HCT116 (cell line): ENCODE measurements around the gene AP1M1. TPM values are rescaled to one million over a fixed set of nuclear protein-coding genes. Genes with fewer than 3 reads are reported as not detected.

Experiments used
- ATAC-seq: fragments of 200-7000 bp; cut with Tn5 transposase; 2 replicates; pipeline ENCODE4 v1.9.1; 2020; ENCODE audit warnings: mild to moderate bottlenecking, moderate library complexity
- BruUV-seq: library from RNA; stranded (reverse); fragments of 400-500 nt; replicated peaks from 2 replicates; lab custom pipeline; 2021; lab: Mats Ljungman, UMichigan
- CTCF ChIA-PET: fragments of 300-600 bp; sonication (Branson Sonifier 250); formaldehyde crosslinking; loops from one replicate; lab custom pipeline; 2021; ENCODE audit warnings: antibody characterized with exemption; lab: Charles Lee
- POLR2A ChIA-PET: fragments of 300-600, 350-600 bp; sonication (Branson Sonifier 250); formaldehyde crosslinking; loops from one replicate; lab custom pipeline; 2021; ENCODE audit warnings: antibody characterized with exemption; lab: Charles Lee
- RAD21 ChIA-PET, 2 experiments: fragments of 300-600 bp; sonication (Branson Sonifier 250); formaldehyde crosslinking; loops; one replicate each; lab custom pipeline; 2023; ENCODE audit warnings: low total read pairs in 2 of 2; ENCODE audit not compliant: uncharacterized antibody in 2 of 2, unreplicated experiment in 2 of 2, low non-redundant PET in 1 of 2; lab: Charles Lee
- DNase-seq: peaks from one replicate; pipeline ENCODE4 v3.0.0-alpha.2; 2010; ENCODE audit warnings: low read depth, low spot score
- H2AFZ ChIP-seq: fragments of 200-600 bp; shearing (Covaris generic), sonication (generic); 2 replicates; pipeline ENCODE4 v1.6.1; 2017; ENCODE audit warnings: low read depth, mixed run types, mixed read lengths, antibody characterized with exemption, low read length; ENCODE audit not compliant: poor library complexity, severe bottlenecking
- H3K27ac ChIP-seq: 2 replicates; pipeline ENCODE4 v1.5.1; 2012; ENCODE audit warnings: low read depth, low read length
- H3K27me3 ChIP-seq: fragments of 200-600 bp; sonication (generic); 2 replicates; pipeline ENCODE4 v1.6.1; 2016; ENCODE audit warnings: mixed run types, low read length, mixed read lengths; ENCODE audit not compliant: insufficient read depth
- H3K36me3 ChIP-seq, 2 experiments: fragments of 200-500 bp in 1 of 2; fragments of 200-600 bp in 1 of 2; sonication (Bioruptor generic) in 1 of 2; sonication (generic) in 1 of 2; 2 replicates each; pipeline versions ENCODE4 v1.5.1 to v1.6.1; 2014 to 2016; ENCODE audit warnings: low read length in 2 of 2, inconsistent platforms in 1 of 2, mixed read lengths in 1 of 2, mixed run types in 1 of 2; ENCODE audit not compliant: insufficient read depth in 2 of 2, control insufficient read depth in 1 of 2
- H3K4me1 ChIP-seq, 2 experiments: fragments of 200-600 bp in 1 of 2; sonication (generic) in 1 of 2; 2 replicates each; pipeline versions ENCODE4 v1.5.1 to v1.6.1; 2012 to 2017; ENCODE audit warnings: low read length in 2 of 2, inconsistent platforms in 1 of 2, mild to moderate bottlenecking in 1 of 2, mixed read lengths in 1 of 2, mixed run types in 1 of 2, moderate library complexity in 1 of 2; ENCODE audit not compliant: insufficient read depth in 2 of 2, control insufficient read depth in 1 of 2
- H3K4me2 ChIP-seq: fragments of 200-600 bp; sonication (generic); 2 replicates; pipeline ENCODE4 v1.6.1; 2017; ENCODE audit warnings: mixed run types, low read length, mixed read lengths
- H3K4me3 ChIP-seq, 2 experiments: fragments of 200-600 bp in 1 of 2; sonication (generic) in 1 of 2; replicated peaks in 1 of 2; 2 replicates each; pipeline ENCODE4 v1.5.1; 2011 to 2016; ENCODE audit warnings: low read length in 2 of 2, control low read depth in 1 of 2, low read depth in 1 of 2, mild to moderate bottlenecking in 1 of 2, mixed read lengths in 1 of 2, mixed run types in 1 of 2
- H3K79me2 ChIP-seq: fragments of 200-600 bp; sonication (generic); 2 replicates; pipeline ENCODE4 v1.6.1; 2017; ENCODE audit warnings: mild to moderate bottlenecking, mixed run types, low read length, moderate library complexity, mixed read lengths; ENCODE audit not compliant: insufficient read depth
- H3K9ac ChIP-seq: fragments of 200-600 bp; sonication (generic); 2 replicates; pipeline ENCODE4 v1.6.1; 2016; ENCODE audit warnings: low read length, mixed read lengths
- H3K9me2 ChIP-seq: fragments of 200-600 bp; sonication (generic), shearing (Covaris generic); 2 replicates; pipeline ENCODE4 v1.6.1; 2017; ENCODE audit warnings: mixed run types, mild to moderate bottlenecking, moderate library complexity; ENCODE audit not compliant: insufficient read depth
- H3K9me3 ChIP-seq, 2 experiments: fragments of 200-500 bp in 1 of 2; fragments of 200-600 bp in 1 of 2; sonication (Bioruptor generic) in 1 of 2; sonication (generic) in 1 of 2; 2 replicates each; pipeline ENCODE4 v1.6.1; 2014 to 2017; ENCODE audit warnings: low read length in 2 of 2, mixed read lengths in 2 of 2, inconsistent platforms in 1 of 2, low read depth in 1 of 2, mild to moderate bottlenecking in 1 of 2, mixed run types in 1 of 2, moderate library complexity in 1 of 2; ENCODE audit not compliant: control insufficient read depth in 1 of 2, insufficient read depth in 1 of 2
- H4K20me1 ChIP-seq: fragments of 200-600 bp; sonication (generic), shearing (Covaris generic); 2 replicates; pipeline ENCODE4 v1.6.1; 2017; ENCODE audit warnings: mixed run types, mild to moderate bottlenecking, moderate library complexity; ENCODE audit not compliant: insufficient read depth
- ATF3 ChIP-seq: IDR thresholded peaks from 2 replicates; pipeline ENCODE4 v1.6.1; 2012
- CEBPB ChIP-seq: IDR thresholded peaks from 2 replicates; pipeline ENCODE4 v1.6.1; 2012; ENCODE audit warnings: low read depth
- CTCF ChIP-seq, 3 experiments: fragments of 200-600 bp in 1 of 3; sonication (generic) in 1 of 3; IDR thresholded peaks in 2 of 3; conservative IDR thresholded peaks in 1 of 3; 2 replicates each; pipeline ENCODE4 v1.5.1; 2012 to 2017; ENCODE audit warnings: low read depth in 2 of 3, low read length in 2 of 3, antibody characterized with exemption in 1 of 3, borderline replicate concordance in 1 of 3, control low read depth in 1 of 3, mild to moderate bottlenecking in 1 of 3, mixed read lengths in 1 of 3, mixed run types in 1 of 3, moderate library complexity in 1 of 3; ENCODE audit not compliant: insufficient read depth in 1 of 3
- EGR1 ChIP-seq: IDR thresholded peaks from 2 replicates; pipeline ENCODE4 v1.6.1; 2012; ENCODE audit warnings: low read depth
- ELF1 ChIP-seq: IDR thresholded peaks from 2 replicates; pipeline ENCODE4 v1.6.1; 2012; ENCODE audit warnings: low read depth, borderline replicate concordance
- FOSL1 ChIP-seq: IDR thresholded peaks from 2 replicates; pipeline ENCODE4 v1.6.1; 2012; ENCODE audit warnings: low read depth
- JUND ChIP-seq: IDR thresholded peaks from 2 replicates; pipeline ENCODE4 v1.6.1; 2012
- MAX ChIP-seq: IDR thresholded peaks from 2 replicates; pipeline ENCODE4 v1.6.1; 2012
- POLR2A ChIP-seq: IDR thresholded peaks from 2 replicates; pipeline ENCODE4 v1.7.0; 2011; ENCODE audit warnings: borderline replicate concordance; ENCODE audit not compliant: insufficient read depth, insufficient read length; ENCODE audit errors: extremely low read depth
- RAD21 ChIP-seq: IDR thresholded peaks from 2 replicates; pipeline ENCODE4 v1.6.1; 2012; ENCODE audit warnings: low read depth, mild to moderate bottlenecking
- SIN3A ChIP-seq: IDR thresholded peaks from 2 replicates; pipeline ENCODE4 v1.6.1; 2012; ENCODE audit warnings: low read depth
- SP1 ChIP-seq: IDR thresholded peaks from 2 replicates; pipeline ENCODE4 v1.6.1; 2012; ENCODE audit warnings: low read depth
- TCF7L2 ChIP-seq: IDR thresholded peaks from 2 replicates; pipeline ENCODE4 v1.7.0; 2011; ENCODE audit warnings: borderline replicate concordance, inconsistent platforms; ENCODE audit not compliant: insufficient read depth, insufficient read length; ENCODE audit errors: extremely low read depth
- YY1 ChIP-seq: IDR thresholded peaks from 2 replicates; pipeline ENCODE4 v1.6.1; 2011; ENCODE audit warnings: low read length, low read depth, moderate library complexity, mild to moderate bottlenecking; ENCODE audit not compliant: insufficient replicate concordance; ENCODE audit errors: extremely low read depth
- ZBTB33 ChIP-seq: IDR thresholded peaks from 2 replicates; pipeline ENCODE4 v1.6.1; 2011; ENCODE audit warnings: mild to moderate bottlenecking, low read length, moderate library complexity; ENCODE audit not compliant: insufficient replicate concordance; ENCODE audit errors: extremely low read depth
- ZFX ChIP-seq: fragments of 450-650 bp; IDR thresholded peaks from 2 replicates; pipeline ENCODE4 v1.6.1; 2017
- ZNF274 ChIP-seq: fragments of 200-500 bp; sonication (Bioruptor generic); IDR thresholded peaks from 2 replicates; pipeline ENCODE4 v1.6.1; 2014; ENCODE audit warnings: mild to moderate bottlenecking, low read depth, low read length, inconsistent platforms
- intact Hi-C: fragments of 100-400 bp; cut with micrococcal nuclease; formaldehyde crosslinking; loops from 2 replicates; pipeline ENCODE4 v1.10.0; 2022
- total RNA-seq: library from RNA; stranded (reverse); gene quantifications from one replicate; pipeline ENCODE4 v1.2.1, GENCODE V29; 2021; ENCODE audit not compliant: unreplicated experiment

The AP1M1 gene
- total RNA-seq, 1 experiment from 2014 or later = 50.0 TPM

- TF ChIP-seq SIN3A (no peak), CEBPB (no peak), ATF3 (no peak), EGR1 (no peak), YY1 (no peak), TCF7L2 (no peak), JUND (no peak), POLR2A (no peak), RAD21 (no peak), FOSL1 (no peak)
- TF ChIP-seq, all 23 proteins: peak for 0
Measured at GRCh38 chr19:16280306-16280705, 82.6 kb downstream of the AP1M1 start (continued).

GRCh38 chr19:16281743-16282142 lies 84.0 kb downstream of the AP1M1 start:
- H3K9me2 ChIP-seq = no peaks in the 10 kb centered on the region

More at GRCh38 chr19:16281743-16282142, 84.0 kb downstream of the AP1M1 start:
- Histone ChIP-seq H3K36me3 (no peaks in the 10 kb centered on the region), H3K9me3 (no peaks in the 10 kb centered on the region), H3K27ac (no peak overlapping the region), H3K27me3 (no peaks in the 10 kb centered on the region), H4K20me1 (no peaks in the 10 kb centered on the region), H3K79me2 (no peaks in the 10 kb centered on the region), H3K4me3 (no peak overlapping the region), H2AFZ (no peak overlapping the region), H3K9ac (no peak overlapping the region), H3K4me1 (peaks cover 15 to 21% of the 10 kb centered on the region in 2 experiments), H3K4me2 (no peak overlapping the region)
- no TSS peak for BruUV-seq
- ChIA-PET CTCF (no interaction called here), POLR2A (no interaction called here), RAD21 (no interaction called here)
- no peak for DNase-seq
- ATAC-seq = no peak
- intact Hi-C loops = no loop called here
- TF ChIP-seq ZNF274 = no peak
- TF ChIP-seq EGR1 = no peak
- no peak for TF ChIP-seq YY1
- no peak for TF ChIP-seq CTCF (IDR thresholded peaks at IDR 0.05 in 2 of 3, conservative IDR thresholded peaks at IDR 0.05 in 1 of 3; ENCODE audit: borderline replicate concordance in 1 of 3, insufficient read depth in 1 of 3, low read depth in 2 of 3, low read length in 2 of 3)
- no peak for TF ChIP-seq ELF1
- TF ChIP-seq MAX = no peak
- TF ChIP-seq POLR2A = no peak
- no peak for TF ChIP-seq ZBTB33
- TF ChIP-seq ATF3 = no peak
- TF ChIP-seq ZFX = no peak
- TF ChIP-seq SP1 = no peak
- no peak for TF ChIP-seq FOSL1
